Measurements from ENCODE around the gene B9D1. TPM values are rescaled to one million over a fixed set of nuclear protein-coding genes. Genes with fewer than 3 reads are reported as not detected.

B9D1 gene
- total RNA-seq, 1 experiment from 2014 or later = 31.9 TPM

DNA sequence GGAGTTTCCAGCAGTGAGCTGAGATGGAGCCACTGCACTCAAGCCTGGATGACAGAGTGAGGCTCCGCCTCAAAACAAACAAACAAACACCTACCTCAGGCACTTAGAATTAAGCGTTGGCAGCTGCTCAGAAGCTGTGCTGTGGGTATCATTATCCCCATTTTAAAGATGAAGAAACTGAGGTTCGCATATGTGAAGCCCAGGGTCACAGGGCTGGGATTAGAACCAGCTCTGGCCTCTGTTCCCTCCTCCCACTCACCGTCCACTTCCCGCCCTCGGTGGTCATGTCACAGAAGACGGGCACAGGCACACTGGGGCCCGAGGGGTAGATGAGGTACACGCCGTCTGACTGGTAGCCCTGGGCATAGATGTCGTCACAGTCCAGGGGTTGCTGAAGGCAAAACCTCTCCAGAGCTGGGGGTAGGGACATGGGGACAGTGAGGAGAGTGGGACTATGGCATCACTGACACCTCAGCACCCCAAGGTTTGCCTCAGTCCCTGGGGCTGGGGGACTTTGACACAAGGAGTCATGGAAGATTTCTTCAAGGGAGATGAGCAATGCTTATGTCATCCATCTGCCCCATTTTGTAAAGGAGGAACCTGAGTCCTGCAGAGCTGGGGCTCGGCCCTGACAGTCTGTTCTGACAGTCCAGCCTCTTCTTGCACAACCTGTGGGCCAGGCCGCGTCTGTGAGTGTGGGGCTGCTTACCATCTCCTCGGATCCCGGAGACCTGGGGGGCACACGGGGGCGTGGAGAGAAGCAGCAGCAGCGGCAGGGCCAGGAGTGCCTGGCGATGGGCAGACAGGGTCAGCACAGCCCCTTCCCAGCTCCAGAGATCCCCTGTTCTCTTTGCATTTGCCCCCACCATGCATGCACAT lies 23.8 kb upstream of the B9D1 start:
- CTCF ChIA-PET = interaction anchor here (0.5 to 7.6 kb wide), 11 partner anchors 8 to 606 kb away, joined by 3 to 48 read pairs (median 5); partner anchors contain the start of genes B9D1 and MAPK7
- H3K27me3 Mint-ChIP-seq (ENCODE audit: low read depth) = no peaks in the 10 kb centered on the region; the same call in 1 of the 2 replicates
- peaks cover 40% of the 10 kb centered on the region for H3K4me1 Mint-ChIP-seq
- H3K36me3 Mint-ChIP-seq = peaks cover 25% of the 10 kb centered on the region
- peak overlapping the region; percentile 23; the same call in 1 of the 2 replicates for H3K4me3 Mint-ChIP-seq
- POLR2A ChIA-PET = interaction anchor here (2.6 kb wide), 1 partner anchor 8 kb away, joined by 14 read pairs; the partner anchor contains the start of gene MAPK7
- ATAC-seq (peak; percentile 8), DNase-seq (ENCODE audit: low spot score) (no peak)
- peak overlapping the region; percentile 82 for H3K27ac Mint-ChIP-seq
- H3K9me3 Mint-ChIP-seq = no peaks in the 10 kb centered on the region
- TF ChIP-seq, protein P1, sequence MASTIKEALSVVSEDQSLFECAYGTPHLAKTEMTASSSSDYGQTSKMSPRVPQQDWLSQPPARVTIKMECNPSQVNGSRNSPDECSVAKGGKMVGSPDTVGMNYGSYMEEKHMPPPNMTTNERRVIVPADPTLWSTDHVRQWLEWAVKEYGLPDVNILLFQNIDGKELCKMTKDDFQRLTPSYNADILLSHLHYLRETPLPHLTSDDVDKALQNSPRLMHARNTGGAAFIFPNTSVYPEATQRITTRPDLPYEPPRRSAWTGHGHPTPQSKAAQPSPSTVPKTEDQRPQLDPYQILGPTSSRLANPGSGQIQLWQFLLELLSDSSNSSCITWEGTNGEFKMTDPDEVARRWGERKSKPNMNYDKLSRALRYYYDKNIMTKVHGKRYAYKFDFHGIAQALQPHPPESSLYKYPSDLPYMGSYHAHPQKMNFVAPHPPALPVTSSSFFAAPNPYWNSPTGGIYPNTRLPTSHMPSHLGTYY (CRISPR knock-in tag; IDR thresholded peaks at IDR 0.05) = no peak
- TF ChIP-seq TEAD1 (CRISPR knock-in tag; IDR thresholded peaks at IDR 0.05) (no peak), ESRRA (CRISPR knock-in tag; IDR thresholded peaks at IDR 0.05; ENCODE audit: borderline replicate concordance) (peak; percentile 5; the same call in 1 of the 2 replicates), ZBTB21 (CRISPR knock-in tag; IDR thresholded peaks at IDR 0.05; ENCODE audit: borderline replicate concordance) (0 out of 2 replicates have a peak, but pooled peaks have one; percentile 31), GRHL2 (CRISPR knock-in tag; IDR thresholded peaks at IDR 0.05; ENCODE audit: insufficient replicate concordance, severe bottlenecking) (no peak), NFYB (CRISPR knock-in tag; conservative IDR thresholded peaks at IDR 0.05; ENCODE audit: low read depth) (no peak), SP1 (CRISPR knock-in tag; conservative IDR thresholded peaks at IDR 0.05) (no peak), OVOL2 (CRISPR knock-in tag; IDR thresholded peaks at IDR 0.05; ENCODE audit: borderline replicate concordance) (no peak)
- TF ChIP-seq, protein P2, sequence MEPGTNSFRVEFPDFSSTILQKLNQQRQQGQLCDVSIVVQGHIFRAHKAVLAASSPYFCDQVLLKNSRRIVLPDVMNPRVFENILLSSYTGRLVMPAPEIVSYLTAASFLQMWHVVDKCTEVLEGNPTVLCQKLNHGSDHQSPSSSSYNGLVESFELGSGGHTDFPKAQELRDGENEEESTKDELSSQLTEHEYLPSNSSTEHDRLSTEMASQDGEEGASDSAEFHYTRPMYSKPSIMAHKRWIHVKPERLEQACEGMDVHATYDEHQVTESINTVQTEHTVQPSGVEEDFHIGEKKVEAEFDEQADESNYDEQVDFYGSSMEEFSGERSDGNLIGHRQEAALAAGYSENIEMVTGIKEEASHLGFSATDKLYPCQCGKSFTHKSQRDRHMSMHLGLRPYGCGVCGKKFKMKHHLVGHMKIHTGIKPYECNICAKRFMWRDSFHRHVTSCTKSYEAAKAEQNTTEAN (CRISPR knock-in tag; IDR thresholded peaks at IDR 0.05) = no peak
- TF ChIP-seq, protein P3, sequence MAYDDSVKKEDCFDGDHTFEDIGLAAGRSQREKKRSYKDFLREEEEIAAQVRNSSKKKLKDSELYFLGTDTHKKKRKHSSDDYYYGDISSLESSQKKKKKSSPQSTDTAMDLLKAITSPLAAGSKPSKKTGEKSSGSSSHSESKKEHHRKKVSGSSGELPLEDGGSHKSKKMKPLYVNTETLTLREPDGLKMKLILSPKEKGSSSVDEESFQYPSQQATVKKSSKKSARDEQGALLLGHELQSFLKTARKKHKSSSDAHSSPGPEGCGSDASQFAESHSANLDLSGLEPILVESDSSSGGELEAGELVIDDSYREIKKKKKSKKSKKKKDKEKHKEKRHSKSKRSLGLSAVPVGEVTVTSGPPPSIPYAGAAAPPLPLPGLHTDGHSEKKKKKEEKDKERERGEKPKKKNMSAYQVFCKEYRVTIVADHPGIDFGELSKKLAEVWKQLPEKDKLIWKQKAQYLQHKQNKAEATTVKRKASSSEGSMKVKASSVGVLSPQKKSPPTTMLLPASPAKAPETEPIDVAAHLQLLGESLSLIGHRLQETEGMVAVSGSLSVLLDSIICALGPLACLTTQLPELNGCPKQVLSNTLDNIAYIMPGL (CRISPR knock-in tag; IDR thresholded peaks at IDR 0.05) = no peak

DNA sequence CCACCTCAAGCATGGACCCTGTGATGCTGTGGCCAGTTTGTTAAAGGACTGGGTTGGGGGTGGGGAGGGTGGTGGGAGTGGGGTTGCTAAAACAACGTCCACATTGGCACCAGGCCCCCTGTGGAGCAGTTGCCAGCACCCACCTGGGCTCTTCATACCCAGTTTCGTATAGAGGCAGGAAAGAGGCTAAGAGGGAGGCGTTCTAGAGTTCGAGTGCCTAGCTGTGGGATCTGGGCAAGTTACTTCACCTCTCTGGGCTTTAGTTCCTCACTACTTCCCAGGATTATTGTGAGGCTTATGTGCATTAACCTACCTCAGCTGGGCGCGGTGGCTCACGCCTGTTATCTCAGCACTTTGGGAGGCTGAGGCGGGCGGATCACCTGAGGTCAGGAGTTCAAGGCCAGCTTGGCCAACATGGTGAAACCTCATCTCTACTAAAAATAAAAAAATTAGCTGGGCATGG lies 23.0 kb upstream of the B9D1 start:
- peaks cover 33% of the 10 kb centered on the region for H3K36me3 Mint-ChIP-seq
- DNase-seq (ENCODE audit: low spot score) = no peak
- no peak overlapping the region for H3K4me3 Mint-ChIP-seq
- no peaks in the 10 kb centered on the region for H3K9me3 Mint-ChIP-seq
- H3K27ac Mint-ChIP-seq = no peak overlapping the region
- no peak for ATAC-seq
- H3K27me3 Mint-ChIP-seq (ENCODE audit: low read depth) = no peaks in the 10 kb centered on the region; the same call in 1 of the 2 replicates
- POLR2A ChIA-PET = interaction anchor here (0.6 to 2.6 kb wide), 2 partner anchors 8 to 538 kb away, joined by 3 to 14 read pairs; partner anchors contain the start of gene MAPK7
- CTCF ChIA-PET = interaction anchor here (1.3 to 7.6 kb wide), 5 partner anchors 12 to 359 kb away, joined by 3 to 48 read pairs (median 5); partner anchors contain the start of gene B9D1
- peaks cover 34% of the 10 kb centered on the region for H3K4me1 Mint-ChIP-seq
- TF ChIP-seq NR1H2 (CRISPR knock-in tag; IDR thresholded peaks at IDR 0.05) (no peak), TEAD4 (CRISPR knock-in tag; IDR thresholded peaks at IDR 0.05) (no peak), TCF7 (CRISPR knock-in tag; IDR thresholded peaks at IDR 0.05; ENCODE audit: low read depth) (no peak), CREM (CRISPR knock-in tag; IDR thresholded peaks at IDR 0.05) (no peak), ZNF416 (CRISPR knock-in tag; IDR thresholded peaks at IDR 0.05) (no peak)
- TF ChIP-seq, protein P4, sequence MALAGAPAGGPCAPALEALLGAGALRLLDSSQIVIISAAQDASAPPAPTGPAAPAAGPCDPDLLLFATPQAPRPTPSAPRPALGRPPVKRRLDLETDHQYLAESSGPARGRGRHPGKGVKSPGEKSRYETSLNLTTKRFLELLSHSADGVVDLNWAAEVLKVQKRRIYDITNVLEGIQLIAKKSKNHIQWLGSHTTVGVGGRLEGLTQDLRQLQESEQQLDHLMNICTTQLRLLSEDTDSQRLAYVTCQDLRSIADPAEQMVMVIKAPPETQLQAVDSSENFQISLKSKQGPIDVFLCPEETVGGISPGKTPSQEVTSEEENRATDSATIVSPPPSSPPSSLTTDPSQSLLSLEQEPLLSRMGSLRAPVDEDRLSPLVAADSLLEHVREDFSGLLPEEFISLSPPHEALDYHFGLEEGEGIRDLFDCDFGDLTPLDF (CRISPR knock-in tag; IDR thresholded peaks at IDR 0.05) = no peak
- TF ChIP-seq, protein P5, sequence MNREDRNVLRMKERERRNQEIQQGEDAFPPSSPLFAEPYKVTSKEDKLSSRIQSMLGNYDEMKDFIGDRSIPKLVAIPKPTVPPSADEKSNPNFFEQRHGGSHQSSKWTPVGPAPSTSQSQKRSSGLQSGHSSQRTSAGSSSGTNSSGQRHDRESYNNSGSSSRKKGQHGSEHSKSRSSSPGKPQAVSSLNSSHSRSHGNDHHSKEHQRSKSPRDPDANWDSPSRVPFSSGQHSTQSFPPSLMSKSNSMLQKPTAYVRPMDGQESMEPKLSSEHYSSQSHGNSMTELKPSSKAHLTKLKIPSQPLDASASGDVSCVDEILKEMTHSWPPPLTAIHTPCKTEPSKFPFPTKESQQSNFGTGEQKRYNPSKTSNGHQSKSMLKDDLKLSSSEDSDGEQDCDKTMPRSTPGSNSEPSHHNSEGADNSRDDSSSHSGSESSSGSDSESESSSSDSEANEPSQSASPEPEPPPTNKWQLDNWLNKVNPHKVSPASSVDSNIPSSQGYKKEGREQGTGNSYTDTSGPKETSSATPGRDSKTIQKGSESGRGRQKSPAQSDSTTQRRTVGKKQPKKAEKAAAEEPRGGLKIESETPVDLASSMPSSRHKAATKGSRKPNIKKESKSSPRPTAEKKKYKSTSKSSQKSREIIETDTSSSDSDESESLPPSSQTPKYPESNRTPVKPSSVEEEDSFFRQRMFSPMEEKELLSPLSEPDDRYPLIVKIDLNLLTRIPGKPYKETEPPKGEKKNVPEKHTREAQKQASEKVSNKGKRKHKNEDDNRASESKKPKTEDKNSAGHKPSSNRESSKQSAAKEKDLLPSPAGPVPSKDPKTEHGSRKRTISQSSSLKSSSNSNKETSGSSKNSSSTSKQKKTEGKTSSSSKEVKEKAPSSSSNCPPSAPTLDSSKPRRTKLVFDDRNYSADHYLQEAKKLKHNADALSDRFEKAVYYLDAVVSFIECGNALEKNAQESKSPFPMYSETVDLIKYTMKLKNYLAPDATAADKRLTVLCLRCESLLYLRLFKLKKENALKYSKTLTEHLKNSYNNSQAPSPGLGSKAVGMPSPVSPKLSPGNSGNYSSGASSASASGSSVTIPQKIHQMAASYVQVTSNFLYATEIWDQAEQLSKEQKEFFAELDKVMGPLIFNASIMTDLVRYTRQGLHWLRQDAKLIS (CRISPR knock-in tag; IDR thresholded peaks at IDR 0.05; ENCODE audit: borderline replicate concordance) = no peak

Data from WTC11 (cell line).